ENCODE results near the gene FGFR1OP2.

Gene FGFR1OP2

GRCh38 chr12:27003421-27004381, 65.4 kb downstream of the FGFR1OP2 start:
- no peak for DNase-seq (ENCODE audit: low read depth in 2 of 2)

- no peak for DNase-seq (ENCODE audit: low read depth in 2 of 2)
Observed at GRCh38 chr12:27005495-27005894, 67.2 kb downstream of the FGFR1OP2 start.

DNA sequence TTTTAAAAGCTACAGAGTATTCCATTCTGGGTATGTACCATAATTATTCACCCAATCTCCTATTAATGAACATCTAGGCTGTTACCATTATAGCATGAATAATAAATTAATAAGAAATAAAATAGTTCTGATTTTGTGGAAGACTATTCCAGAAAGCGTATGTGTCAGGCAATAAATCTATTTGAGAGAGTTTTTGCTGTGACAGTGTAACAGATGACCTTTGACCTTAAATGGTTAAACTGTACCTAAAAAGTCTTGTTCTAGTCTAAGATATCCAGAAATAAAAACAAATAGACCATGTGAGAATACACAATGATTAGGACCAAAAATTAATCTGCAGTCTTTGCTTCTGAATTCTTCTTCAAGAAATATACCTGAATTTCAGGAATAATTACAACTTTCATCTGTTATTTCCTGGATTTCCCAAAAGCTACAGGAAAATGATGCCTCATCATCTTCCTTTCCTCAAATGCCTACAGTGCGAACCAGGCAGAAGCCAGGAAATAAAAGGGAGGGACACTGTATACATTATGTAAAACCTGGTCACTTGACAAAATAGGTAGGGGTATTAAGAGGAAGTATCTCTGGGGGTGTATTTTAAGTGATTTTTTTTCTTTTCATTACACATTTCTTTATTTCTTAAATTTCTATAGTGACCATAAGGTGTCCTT, 68.7 kb downstream of the FGFR1OP2 start:
- DNase-seq (ENCODE audit: low read depth in 2 of 2), result no peak

DNA sequence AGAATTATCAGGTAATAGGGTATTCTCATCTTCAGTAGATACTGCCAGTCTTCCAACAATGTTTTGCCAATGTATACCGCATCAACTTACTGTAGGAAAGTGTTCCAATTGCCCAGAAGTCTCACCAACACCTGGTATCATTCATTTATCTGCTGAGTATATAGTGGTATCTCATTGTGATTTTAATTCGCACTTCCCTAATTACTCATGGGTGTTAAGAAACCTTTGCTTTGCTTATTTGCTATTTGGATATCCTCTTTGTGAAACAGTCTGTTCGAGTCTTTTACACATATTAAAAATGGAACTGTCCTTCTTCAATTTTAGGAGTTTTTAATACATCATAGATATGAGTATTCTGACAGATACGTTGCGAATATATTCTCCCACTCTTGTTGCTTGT, 69.8 kb downstream of the FGFR1OP2 start:
- no peak for DNase-seq (ENCODE audit: low read depth in 2 of 2)

- DNase-seq (ENCODE audit: low read depth in 2 of 2), result no peak
Observed at GRCh38 chr12:27009881-27010301, 71.6 kb downstream of the FGFR1OP2 start.

DNA sequence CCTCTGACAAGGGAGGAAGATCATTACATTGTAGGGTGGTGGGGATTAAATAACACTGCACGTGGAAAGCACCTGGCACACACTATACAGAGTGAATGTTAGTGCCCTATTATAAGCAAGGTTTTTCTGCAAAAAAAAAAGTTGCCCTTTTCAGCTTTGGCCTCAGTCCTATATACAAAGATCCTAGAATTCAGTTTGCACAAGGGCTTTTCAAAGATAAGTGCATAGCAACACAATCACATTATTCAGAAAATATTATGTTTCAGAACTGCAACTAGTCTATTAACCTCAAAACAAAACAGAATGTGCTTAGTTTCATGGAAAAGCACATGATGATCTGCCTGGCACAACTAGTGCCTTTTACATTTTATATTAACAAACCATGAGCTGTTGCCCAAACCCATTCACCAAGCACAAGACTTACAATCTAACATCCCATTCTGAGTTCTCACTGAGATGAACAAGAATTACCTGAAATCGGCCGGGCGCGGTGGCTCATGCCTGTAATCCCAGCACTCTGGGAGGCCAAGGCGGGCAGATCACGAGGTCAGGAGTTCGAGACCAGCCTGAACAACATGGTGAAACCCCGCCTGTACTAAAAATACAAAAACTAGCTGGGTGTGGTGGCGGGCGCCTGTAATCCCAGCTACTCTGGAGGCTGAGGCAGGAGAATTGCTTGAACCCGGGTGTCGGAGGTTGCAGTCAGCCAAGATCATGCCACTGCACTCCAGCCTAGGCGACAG, 74.1 kb downstream of the FGFR1OP2 start:
- DNase-seq (ENCODE audit: low read depth in 2 of 2), result no peak

GRCh38 chr12:27012982-27013255, 74.6 kb downstream of the FGFR1OP2 start:
- DNase-seq (ENCODE audit: low read depth in 2 of 2), result no peak

GRCh38 chr12:27013611-27014084, 75.4 kb downstream of the FGFR1OP2 start:
- no peak for DNase-seq (ENCODE audit: low read depth in 2 of 2)

DNA sequence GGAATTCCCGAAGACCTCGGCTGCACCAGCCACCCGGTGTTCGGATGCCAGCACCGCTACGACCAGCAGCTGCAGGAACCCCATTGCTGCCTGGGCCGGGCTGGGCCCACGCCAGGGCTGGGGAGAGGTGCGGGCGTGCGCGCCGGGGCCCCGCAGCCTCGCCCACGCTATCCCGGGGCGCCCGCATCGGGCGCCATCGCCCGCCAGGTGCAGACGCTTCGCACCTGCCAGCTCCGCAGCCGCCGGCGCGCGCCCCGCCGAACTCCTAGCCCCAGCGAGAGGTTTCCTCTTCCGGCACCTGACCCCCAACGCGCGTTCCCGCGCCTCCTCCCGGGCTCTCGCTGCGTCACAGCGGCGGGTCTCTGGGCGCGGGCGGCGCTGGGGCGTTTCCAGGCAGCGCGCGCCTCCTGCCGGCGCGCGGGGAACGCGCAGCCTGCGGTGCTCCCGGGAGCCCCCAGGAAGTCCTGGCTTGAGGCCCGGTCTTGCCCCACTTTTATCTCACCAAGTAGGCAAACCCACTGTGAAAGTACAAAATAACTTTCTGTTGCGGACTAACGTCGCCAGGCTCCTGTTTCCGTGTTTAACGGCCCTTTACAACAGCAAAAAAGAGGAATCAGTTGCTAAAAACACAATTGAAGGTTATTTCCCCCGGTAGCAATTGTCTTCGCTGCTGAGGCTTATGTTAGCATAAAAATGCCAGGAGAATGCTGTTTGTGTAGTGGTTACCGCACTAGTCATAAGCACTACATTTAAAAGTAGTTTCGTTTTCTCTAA, 76.0 kb downstream of the FGFR1OP2 start, which contains the start of gene TM7SF3:
TSS of gene TM7SF3 (minus strand) at position 300 of the 774 bp plus-strand sequence. CDS start at position 84, 216 bp downstream.
- peak; percentile 92 to 94 for DNase-seq (ENCODE audit: low read depth in 2 of 2)

DNA sequence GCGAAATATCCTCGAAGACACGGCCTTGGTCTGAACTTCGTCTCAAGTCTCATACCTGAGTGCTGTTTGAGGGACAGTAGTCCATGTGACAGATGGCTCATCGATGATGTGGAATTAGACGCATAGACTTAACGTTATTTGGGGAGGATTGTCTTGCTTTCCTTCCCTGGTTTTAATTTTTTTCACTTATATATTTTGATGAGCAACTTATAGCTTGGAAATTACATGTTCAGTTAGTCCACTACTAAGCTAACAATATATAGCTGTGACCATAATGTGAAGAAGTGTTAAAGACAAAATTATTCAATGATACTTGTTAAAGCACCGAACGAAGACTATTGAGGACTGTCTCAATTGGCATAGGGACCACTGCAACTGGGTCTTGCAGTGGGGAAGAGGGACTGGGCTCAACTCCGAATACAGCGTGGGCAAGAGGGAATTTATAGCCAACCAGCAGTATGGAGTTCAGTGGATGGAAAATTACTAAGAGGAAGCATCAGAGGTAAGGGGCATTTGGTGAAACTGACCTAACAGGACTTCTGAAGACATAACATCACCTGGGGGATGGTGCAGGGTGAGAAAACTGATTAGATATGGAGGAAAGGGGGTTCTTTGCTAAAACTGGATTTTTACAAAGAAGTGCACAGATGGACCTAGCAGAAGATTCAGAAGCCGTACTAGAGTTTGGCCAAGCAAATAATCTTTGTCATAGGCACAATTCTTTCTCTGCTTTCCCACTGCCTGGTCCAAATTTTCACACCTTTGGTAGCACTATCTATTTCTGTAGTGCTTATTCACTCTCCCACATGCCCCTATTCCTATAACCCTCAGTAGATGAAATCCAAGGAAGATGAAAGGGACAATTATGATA, 76.8 kb downstream of the FGFR1OP2 start:
- DNase-seq (ENCODE audit: low read depth in 2 of 2), result no peak

- DNase-seq (ENCODE audit: low read depth in 2 of 2), result no peak
Observed at GRCh38 chr12:27015730-27016076, 77.4 kb downstream of the FGFR1OP2 start.

All from stimulated activated CD8-positive, alpha-beta memory T cell treated with anti-CD3 and anti-CD28 coated beads, Interleukin-15, amount 100 ng/mL, for 48 hours (primary cell).